Lower leg skin (tissue), 4 donors: Measurements from ENCODE around the gene PHLPP1. TPM values are rescaled to one million over a fixed set of nuclear protein-coding genes. Genes with fewer than 3 reads are reported as not detected.
"Not testable (repeated sequence)": the region's sequence is repeated elsewhere in the genome, so short reads cannot be mapped to it uniquely, and the experiment has no call there.

Experiments used
- DNase-seq, 2 donors: peaks; one replicate each; pipeline ENCODE4 v3.0.0-alpha.2; 2019; ENCODE audit warnings: low spot score in 2 of 2
- H3K4me3 ChIP-seq: fragments of 200-600 bp; sonication (generic); 2 replicates; pipeline ENCODE4 v1.5.1; 2017; ENCODE audit warnings: mild to moderate bottlenecking, low read depth; ENCODE audit not compliant: poor library complexity, severe bottlenecking
- CTCF ChIP-seq, 3 donors: fragments of 450-650 bp; IDR thresholded peaks; one replicate each; pipeline ENCODE4 v1.5.1; 2016; ENCODE audit warnings: antibody characterized with exemption in 3 of 3, mild to moderate bottlenecking in 3 of 3, moderate library complexity in 2 of 3
- POLR2A ChIP-seq, 2 donors: fragments of 450-650 bp; IDR thresholded peaks; one replicate each; pipeline ENCODE4 v1.6.1; 2016 to 2017; ENCODE audit warnings: antibody characterized with exemption in 2 of 2, mild to moderate bottlenecking in 1 of 2, moderate library complexity in 1 of 2
- WGBS, 2 donors: methylation state at CpG; one replicate each; pipeline ENCODE4 v1.1.5; 2018; 5-methylcytosine and 5-hydroxymethylcytosine counted together
- intact Hi-C: fragments of 100-400 bp; cut with DNase I; formaldehyde crosslinking; loops from one replicate; pipeline ENCODE4 v1.15.0; 2023; ENCODE audit warnings: low total_unique reads
- total RNA-seq, 4 donors: library from RNA; depleted of rRNA; stranded (reverse); fragments of >200 nt; gene quantifications; one replicate each; pipeline ENCODE4 v1.1.0, GENCODE V29; 2016

Gene PHLPP1
- total RNA-seq, 4 donors from 2014 or later: 27.3 to 38.5 (median 33.1) TPM

- intact Hi-C loops: no loop called here
- WGBS, 2 donors: 76 to 82% methylated on average over 2 of the region's 2 CpGs
- no peak overlapping the region for H3K4me3 ChIP-seq
- TF ChIP-seq POLR2A (IDR thresholded peaks at IDR 0.05) (no peak), CTCF (IDR thresholded peaks at IDR 0.05) (no peak)
- no peak for DNase-seq
Observed at GRCh38 chr18:62904396-62905285, 189.3 kb downstream of the PHLPP1 start.

- no peak overlapping the region for H3K4me3 ChIP-seq
- no peak for DNase-seq
- no peak for TF ChIP-seq CTCF (IDR thresholded peaks at IDR 0.05)
- TF ChIP-seq POLR2A (IDR thresholded peaks at IDR 0.05): no peak
- intact Hi-C loops: no loop called here
- 53 to 68% methylated on average over 2 of the region's 2 CpGs for WGBS, 2 donors
Observed at GRCh38 chr18:62912885-62913284, 197.5 kb downstream of the PHLPP1 start.

GRCh38 chr18:62913824-62914223 is 198.5 kb downstream of the PHLPP1 start:
- intact Hi-C loops, DNase-seq, H3K4me3 ChIP-seq: not testable (repeated sequence)
- WGBS, 2 donors: 91 to 95% methylated on average over 7 of the region's 7 CpGs

GRCh38 chr18:62914871-62915392 is 199.6 kb downstream of the PHLPP1 start:
- WGBS, 2 donors: 94 to 95% methylated on average over 3 of the region's 3 CpGs
- intact Hi-C loops: no loop called here
- no peak for DNase-seq
- TF ChIP-seq POLR2A (IDR thresholded peaks at IDR 0.05) (no peak), CTCF (IDR thresholded peaks at IDR 0.05) (no peak)
- no peak overlapping the region for H3K4me3 ChIP-seq

- intact Hi-C loops: no loop called here
- H3K4me3 ChIP-seq: no peak overlapping the region
- TF ChIP-seq CTCF (IDR thresholded peaks at IDR 0.05): no peak
- no peak for TF ChIP-seq POLR2A (IDR thresholded peaks at IDR 0.05)
- DNase-seq: no peak
Observed at GRCh38 chr18:62918361-62918760, 203.0 kb downstream of the PHLPP1 start.

GRCh38 chr18:62919109-62919838 is 203.9 kb downstream of the PHLPP1 start:
- no peak for DNase-seq
- no peak overlapping the region for H3K4me3 ChIP-seq
- no peak for TF ChIP-seq POLR2A (IDR thresholded peaks at IDR 0.05)
- TF ChIP-seq CTCF (IDR thresholded peaks at IDR 0.05): no peak
- WGBS, 2 donors: 63 to 66% methylated on average over 2 of the region's 2 CpGs
- intact Hi-C loops: no loop called here
